ENCODE results near the gene RASAL2.

GRCh38 chr1:178172939-178173338 lies 79.0 kb downstream of the RASAL2 start:
- TF ChIP-seq CTCF (IDR thresholded peaks at IDR 0.05) (no peak), ZFX (IDR thresholded peaks at IDR 0.05; ENCODE audit: borderline replicate concordance) (no peak)

Data from 22Rv1 (cell line).